MV-4-11 (cell line): Measurements from ENCODE around the gene SSTR3.

Experiments used
- DNase-seq: peaks from one replicate; lab custom pipeline; 2025; lab: John Stamatoyannopoulos, UW

The SSTR3 gene

DNA sequence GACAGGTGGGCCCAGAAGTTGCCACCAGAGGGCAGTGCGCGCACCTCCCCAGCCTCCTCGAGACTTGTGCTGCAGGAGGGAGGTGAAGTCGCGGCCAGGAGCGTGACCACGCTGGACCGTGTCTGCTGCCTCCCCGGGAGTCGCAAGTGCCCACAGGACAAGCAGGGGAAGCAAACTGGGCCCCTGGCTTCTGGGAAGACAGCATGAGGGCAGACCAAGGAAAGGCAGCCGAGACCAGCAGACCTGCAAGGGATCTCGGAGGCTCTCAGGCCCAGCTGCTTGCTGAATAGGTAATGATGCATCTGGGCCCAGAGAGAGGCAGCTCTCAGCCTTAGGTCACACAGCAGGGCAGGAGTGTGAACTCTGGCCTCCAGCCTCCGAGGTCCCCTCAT, 45.6 kb downstream of the SSTR3 start:
- DNase-seq: peak; percentile 56

DNA sequence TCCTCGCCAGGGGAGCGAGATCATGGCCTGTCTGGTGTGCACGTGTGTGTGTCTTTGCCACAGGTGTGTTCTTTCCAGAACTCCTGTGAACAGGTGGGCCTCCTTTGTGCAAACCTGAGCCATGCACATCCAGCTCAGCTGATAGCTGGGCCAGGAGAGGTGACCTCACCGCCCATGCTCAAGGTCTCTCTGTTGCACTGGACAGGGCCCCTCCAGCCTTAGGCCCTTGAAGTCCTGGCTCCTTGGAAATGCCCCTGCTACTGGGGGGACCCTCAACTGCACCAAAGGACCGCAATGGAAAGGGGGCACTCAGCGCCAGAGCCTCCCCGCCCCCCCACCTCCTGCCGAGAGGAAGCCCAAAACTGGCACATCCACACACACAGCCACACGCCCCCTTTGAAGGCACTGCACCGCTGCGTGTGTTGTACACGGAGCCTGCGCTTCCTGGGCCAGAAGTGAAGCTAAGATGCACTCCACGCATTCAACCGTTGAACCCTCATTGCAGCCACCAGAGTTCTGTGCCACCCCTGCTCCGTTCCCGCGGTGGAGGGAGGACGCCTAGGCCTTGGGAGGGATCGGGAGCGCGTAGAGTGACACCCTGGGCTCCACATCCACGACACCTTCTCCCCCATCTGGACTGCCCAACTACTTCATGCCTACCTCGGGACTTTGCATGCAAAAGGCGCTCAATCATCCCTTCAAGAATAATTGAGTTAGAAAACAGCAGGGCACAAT, 46.2 kb downstream of the SSTR3 start:
- DNase-seq: no peak

DNA sequence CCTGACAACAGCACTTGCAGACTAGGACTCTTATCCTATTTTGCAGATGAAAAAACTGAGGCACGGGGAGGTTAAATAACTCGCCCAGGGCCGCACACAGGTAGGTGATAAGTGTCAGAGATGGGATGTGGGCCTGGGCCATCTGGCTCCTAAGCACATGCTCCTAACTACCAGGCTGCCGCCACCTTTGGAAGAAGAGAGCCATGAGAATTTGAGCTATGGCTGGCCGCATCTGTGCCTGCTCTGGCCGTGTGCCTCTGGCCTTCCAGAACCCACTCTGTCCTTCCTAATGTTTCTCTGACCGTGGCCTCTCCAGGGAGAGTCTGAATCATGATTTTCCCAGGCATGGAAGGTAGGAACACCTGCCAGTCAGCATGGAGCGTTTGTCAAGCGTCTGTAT, 47.2 kb downstream of the SSTR3 start:
- no peak for DNase-seq

DNA sequence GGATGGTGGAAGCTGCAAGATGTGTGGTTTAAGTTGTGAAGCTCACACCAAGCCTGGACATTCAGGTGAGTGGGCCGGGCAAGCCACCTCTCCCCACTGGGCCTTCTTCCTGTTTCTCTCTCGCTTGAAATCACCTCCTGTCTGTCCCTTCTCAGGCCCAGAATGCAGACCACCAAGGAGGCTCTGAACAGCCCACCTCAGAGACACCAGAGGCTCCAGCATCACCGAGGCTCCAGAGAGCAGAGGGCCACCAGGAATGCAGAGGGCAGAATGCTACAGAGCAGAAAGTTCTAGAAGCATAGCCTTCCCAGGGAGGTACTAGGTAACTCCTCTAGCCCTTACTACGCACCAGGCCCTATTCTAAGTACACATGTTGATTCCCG, 47.8 kb downstream of the SSTR3 start:
- no peak for DNase-seq

DNA sequence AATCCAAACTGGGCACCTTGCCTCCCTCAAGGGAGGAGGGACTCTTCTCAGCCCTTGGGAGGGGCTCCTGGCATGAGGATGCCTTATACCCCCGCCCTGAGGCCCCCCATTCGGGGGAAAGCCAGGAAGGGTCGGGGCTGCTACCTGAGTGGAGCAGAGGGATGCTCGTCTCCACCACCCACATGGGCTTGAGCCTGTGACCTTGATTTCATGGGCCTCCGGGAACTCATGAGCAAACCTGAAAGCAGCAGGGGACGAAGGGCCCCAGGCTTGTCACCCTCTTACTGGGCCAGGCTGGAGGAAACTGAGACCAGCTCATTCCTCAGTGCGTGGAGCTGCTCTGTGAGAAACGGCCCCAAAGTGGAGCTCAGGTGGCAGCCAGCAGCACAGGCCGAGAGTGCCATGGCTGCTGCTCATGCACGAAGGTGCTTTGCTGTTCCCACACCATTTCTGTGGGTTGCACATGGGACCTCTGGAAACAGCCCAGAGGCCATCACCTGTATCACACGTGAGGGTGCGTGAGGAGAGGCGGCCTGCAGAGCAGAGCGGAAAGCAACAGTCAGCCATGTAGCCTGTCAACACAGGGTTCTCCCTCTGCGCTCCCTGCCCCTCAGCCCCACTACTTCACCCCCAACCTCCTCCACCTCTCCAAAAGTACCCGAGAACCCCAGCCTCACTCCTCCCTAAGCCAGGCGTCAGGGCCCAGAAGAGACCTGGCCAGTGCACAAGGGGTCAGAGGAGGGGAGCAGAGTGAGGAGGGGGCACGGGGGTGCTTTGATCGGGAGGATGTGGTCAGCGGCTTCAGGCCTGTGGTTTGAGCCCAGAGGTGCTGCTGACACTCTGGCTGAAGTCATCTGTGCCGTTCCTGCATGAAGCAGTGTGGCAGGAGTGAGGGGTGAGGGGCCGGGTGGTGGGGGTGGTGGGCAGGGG, 48.4 kb downstream of the SSTR3 start:
- peak; percentile 16 for DNase-seq

DNA sequence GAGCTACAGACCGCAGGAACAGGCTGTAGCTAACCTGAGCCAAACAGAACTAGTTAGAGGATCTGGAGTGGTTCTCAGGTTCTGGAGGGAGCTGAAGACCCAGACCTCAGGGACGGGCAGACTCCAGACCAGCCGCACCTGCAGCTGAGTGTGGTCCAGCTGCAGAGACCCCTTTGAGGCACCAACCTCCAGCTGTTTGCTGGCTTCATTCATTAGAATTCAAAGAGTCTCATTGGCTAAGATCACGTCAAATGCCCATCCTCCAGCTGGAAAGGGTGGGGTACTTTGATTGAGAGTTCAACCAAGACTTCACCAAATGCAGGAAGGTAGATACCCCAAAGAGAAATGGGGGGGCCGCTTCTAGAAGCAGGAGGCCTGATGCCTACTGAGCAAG, 49.2 kb downstream of the SSTR3 start:
- DNase-seq: no peak

DNA sequence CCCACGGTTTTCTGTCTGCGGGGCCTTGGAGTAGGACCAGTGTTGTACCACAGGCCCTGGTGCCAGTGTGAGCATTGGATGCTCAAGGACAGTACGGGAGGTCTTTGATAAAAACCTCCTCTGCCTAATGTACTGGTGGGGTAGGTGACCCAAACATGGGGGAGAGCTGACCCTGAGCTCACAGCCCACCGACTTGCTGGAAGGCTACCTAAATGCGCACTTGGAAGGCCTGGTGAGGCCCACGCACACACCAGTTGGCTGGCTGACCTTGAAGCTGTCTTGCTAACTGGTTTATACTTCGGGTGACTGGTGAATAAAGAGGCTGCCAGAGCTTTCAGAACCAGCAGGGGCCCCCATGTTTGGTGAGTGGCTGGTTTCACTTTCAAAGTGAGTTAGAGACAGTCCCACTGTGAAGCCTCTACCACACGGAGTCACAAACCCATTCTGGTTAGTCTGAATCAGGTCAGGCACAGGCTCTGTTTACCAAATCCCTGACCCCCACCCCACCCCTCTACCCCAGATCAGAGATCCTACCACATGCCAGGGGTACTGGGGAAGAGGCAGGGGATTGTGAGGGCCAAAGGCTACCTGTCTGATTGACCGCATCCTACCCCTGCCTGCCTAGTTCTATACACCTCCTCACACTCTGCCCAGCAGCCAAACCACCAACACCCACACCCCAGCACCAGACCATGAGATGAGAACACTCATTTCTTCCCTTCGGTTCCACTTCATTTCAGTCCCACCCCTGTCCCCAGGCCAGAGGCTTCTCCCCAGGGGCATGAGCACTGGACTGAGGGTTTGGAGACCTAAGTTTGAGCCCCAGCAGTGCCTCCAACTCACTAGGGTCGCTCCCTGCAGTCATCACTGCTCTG, 49.8 kb downstream of the SSTR3 start:
- DNase-seq: peak; percentile 59

DNA sequence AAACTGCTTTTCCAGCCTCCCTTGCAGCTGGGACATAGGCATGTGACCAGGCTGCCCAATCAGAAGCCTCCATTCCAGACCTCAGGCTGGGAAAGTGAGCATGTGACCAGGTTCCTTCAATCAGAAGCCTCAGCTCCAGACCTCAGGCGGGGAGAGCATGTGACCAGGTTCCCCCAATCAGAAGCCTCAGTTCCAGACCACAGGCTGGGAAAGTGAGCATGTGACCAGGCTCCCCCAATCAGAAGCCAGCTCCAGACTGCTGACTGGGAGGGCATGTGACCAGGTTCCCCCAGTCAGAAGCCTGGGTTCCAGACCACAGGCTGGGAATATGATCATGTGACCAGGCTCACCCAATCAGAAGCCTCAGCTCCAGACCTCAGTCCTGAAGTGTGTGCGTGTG, 50.8 kb downstream of the SSTR3 start:
- DNase-seq: peak; percentile 4

DNA sequence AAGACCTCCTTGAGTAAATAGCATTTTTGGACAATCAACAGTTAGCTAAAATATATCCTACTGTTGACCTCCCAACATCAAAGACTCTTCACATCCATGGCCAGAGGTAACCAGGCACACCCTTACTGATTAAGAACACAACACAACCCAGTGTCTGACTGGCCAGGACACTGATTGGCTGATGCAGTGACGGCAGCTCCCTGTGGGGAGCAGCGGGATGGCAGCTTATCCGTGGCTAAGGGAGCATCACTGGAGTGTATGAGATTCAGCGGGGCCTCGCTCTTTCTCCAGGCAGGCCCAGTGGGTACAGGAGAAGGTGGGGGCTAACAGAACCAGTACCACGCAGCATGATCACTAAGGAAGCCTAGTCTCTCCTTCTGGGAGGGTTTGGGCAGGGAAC, 52.2 kb downstream of the SSTR3 start:
- DNase-seq: no peak

DNA sequence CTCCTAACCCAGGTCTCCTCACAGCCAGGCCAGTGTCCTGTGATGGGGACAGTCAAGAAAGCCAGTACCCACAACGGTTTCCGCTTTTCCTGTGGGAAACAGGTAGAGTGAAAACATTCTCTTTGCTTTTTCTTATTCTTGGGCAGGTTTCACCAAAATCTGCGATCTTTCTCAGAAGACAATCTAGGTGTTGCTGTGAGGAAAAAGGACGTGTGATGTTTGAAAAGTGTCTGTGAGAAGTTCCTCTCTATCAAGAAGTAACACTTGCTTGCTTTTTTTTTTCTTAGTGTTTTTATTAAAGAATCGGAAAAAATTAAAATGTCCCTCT, 53.4 kb downstream of the SSTR3 start:
- DNase-seq: no peak

DNA sequence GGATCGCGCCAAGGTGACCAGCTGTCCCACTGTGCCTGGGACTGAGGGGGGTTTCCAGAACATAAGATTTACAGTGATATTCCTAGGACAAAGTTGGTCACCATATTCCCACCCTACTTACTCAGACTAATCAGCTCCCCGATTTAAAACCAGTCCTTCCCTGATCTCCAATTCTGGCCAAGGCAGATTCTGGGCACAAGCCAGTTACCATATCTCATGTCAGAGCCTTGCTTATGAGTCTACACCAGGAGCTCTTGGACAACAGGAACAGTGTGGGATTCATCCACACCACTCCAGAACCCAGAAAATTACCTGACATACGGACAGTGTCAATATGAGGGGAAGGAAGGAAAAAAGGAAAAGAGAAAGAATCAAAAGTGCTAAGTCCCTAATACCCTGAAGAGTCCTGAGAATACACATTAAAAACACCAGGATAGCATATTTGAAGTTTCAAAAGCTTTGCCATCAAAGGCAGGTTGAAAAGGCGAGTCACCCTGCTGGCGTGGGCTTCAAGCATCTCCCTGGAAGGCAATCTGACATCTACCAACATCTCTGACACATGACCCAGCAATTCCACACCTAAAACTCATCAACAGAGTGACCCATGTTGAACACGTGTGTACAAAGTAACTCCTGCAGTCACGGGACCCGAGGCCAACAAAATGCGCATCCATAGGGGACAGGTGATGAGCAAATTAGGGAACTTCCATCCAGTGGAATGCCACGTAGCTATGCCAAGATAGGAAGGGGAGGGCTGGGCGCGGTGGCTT, 54.6 kb downstream of the SSTR3 start:
- DNase-seq: no peak

DNA sequence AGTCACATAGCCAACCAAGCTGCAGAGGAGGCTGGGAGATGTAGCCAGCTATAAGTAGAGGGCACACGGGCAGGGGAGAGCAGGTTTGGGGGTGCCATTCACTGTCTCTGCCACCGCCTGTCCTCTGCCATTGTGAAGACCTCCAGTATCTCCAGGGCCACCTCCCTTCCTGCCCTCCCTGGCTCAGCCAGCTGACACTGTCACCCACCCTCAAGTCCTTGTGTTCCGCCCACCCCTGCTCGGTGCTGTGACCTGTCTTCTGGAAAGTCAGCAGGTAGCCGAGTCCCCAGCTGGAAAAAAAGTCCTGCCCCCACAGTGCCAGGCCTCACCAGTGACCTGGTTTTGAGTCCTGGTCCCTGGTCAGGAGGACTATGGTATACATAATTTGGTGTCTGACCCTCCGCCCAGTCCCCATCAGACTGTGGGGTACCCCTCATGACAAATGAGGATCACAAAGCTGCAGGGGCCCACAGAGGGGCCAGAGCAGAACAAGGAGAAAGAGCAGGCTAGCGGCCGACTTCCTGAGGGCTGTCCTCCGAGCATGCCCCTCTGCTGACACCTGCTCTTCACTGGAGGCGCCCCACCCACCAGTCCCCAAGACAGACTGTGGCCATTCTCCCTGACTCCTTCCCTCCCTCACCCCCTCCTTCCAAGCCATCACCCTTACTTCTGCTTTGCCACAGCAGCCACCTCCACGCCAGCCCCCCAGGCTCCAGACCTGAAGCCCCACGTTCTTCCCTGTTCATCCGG, 55.4 kb downstream of the SSTR3 start:
- no peak for DNase-seq

DNA sequence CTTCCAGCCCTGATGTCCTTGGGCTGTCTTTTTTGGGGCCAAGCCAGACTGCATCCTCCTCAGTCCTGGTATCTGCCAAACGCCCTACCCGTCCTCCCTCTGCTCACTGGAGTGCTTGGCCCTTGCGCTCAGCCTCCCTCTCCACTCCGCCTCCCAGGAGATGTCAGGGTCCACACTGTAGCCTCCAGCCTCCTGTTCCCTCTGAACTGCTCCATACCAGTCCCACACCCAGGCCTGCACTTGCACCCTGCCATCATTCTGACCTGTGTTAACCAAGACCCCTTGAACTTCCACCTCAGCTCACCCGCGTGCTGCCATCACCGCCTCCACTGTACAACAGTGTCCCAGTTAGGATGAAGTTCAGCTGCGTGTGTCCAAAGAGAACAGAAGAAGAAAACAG, 56.3 kb downstream of the SSTR3 start:
- DNase-seq: no peak

DNA sequence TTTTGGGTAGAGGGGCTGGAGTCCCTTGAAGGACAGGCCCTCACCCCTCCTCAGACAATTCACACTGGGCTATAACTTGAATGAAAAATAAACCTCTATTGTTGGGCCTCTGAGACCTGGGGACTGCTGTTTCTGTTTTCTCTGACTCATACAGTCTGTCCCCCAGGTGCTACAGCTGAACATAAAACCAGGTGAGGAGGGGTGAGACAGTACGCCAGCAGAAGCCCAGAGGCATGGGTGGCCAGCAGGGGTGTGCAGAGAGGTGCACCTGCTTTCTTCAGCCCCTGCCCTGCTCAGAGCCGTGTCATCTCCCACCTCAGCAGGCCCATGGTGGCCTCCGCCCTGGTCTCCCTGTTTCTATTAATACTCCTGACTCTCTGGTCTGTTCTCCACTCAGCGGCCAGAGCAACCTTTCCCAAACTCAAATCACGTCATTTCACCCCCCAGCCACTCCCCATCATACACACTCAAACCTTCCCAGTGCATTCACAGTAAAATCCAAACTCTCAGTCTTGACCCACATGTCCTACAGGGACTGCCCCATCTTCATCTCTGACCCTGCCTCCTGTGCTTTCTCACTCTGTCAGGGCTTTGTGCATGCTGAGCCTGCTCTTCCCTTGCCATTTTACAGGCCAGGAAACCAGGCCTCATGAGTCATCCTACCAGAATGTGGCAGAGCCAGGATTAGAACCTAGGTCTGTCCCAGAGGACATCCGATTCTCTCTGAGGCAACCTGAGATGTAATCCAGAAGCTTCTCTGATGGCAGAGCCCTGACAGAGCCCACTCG, 57.2 kb downstream of the SSTR3 start:
- DNase-seq: no peak
